GM18508 (cell line): ENCODE measurements around the gene FHL3.
"Not testable (repeated sequence)": the region's sequence is repeated elsewhere in the genome, so short reads cannot be mapped to it uniquely, and the experiment has no call there.

Experiments used
- ATAC-seq: cut with Tn5 transposase; IDR thresholded peaks from one replicate; pipeline ENCODE4 v1.9.1; 2021; ENCODE audit warnings: moderate number of reproducible peaks; ENCODE audit not compliant: insufficient read depth, unreplicated experiment

The FHL3 gene

GRCh38 chr1:37995751-37996345 lies 9.5 kb downstream of the FHL3 start:
- no peak for ATAC-seq

GRCh38 chr1:37994886-37995566 lies 10.3 kb downstream of the FHL3 start:
- no peak for ATAC-seq

GRCh38 chr1:37989361-37989930 lies 15.9 kb downstream of the FHL3 start:
- no peak for ATAC-seq

GRCh38 chr1:37987679-37988078 lies 17.6 kb downstream of the FHL3 start:
- no peak for ATAC-seq

- no peak for ATAC-seq
These were observed 21.8 kb downstream of the FHL3 start for GRCh38 chr1:37983546-37983945.

- no peak for ATAC-seq
These were observed 26.8 kb downstream of the FHL3 start for GRCh38 chr1:37978541-37978940.

GRCh38 chr1:37975083-37975482 lies 30.2 kb downstream of the FHL3 start:
- not testable (repeated sequence) for ATAC-seq

- ATAC-seq = no peak
These were observed 30.7 kb downstream of the FHL3 start for GRCh38 chr1:37974567-37974966.

GRCh38 chr1:37973684-37974083 lies 31.6 kb downstream of the FHL3 start:
- ATAC-seq = not testable (repeated sequence)

- ATAC-seq = no peak
These were observed 40.0 kb downstream of the FHL3 start for GRCh38 chr1:37965301-37965700.

- ATAC-seq = not testable (repeated sequence)
These were observed 41.2 kb downstream of the FHL3 start for GRCh38 chr1:37964106-37964505.

- ATAC-seq = no peak
These were observed 46.6 kb downstream of the FHL3 start for GRCh38 chr1:37958690-37959089.

GRCh38 chr1:37955685-37956084 lies 49.6 kb downstream of the FHL3 start:
- no peak for ATAC-seq

GRCh38 chr1:37954316-37954971 lies 50.9 kb downstream of the FHL3 start:
- no peak for ATAC-seq

- ATAC-seq = no peak
These were observed 52.6 kb downstream of the FHL3 start for GRCh38 chr1:37952738-37953137.

GRCh38 chr1:37951783-37952624 lies 53.3 kb downstream of the FHL3 start:
- ATAC-seq = no peak

GRCh38 chr1:37951041-37951782 lies 54.1 kb downstream of the FHL3 start:
- ATAC-seq = no peak

- no peak for ATAC-seq
These were observed 55.7 kb downstream of the FHL3 start for GRCh38 chr1:37949524-37950152.

GRCh38 chr1:37948841-37949240 lies 56.5 kb downstream of the FHL3 start:
- no peak for ATAC-seq
